VCaP (cell line): ENCODE measurements around the gene MICB.

ENCODE experiments used
- H3K27ac ChIP-seq: fragments of 450-650 bp; 2 replicates; pipeline ENCODE4 v1.5.1; 2017
- TF ChIP-seq, protein P1 (sequence below): fragments of 450-650 bp; conservative IDR thresholded peaks from 2 replicates; pipeline ENCODE4 v1.5.1; 2017; ENCODE audit warnings: mild to moderate bottlenecking, moderate library complexity

The MICB gene

DNA sequence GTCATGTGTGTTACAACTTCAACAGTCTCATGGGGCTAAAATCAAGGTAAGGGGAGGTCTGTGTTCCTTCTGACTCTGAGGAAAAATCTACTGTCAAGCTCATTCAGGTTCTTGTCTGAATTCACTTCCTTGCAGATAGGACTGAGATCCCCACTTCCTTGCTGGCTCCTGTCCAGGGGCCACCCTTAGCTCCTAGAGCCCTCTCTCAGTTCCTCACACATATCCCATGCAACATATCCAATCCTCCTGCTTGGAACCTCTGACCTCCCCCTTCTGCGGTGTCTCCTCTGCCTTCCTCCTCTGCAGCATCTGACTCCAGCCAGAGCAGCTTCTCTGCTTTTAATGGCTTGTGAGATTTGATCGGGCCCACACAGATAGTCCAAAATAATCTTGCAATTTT, 27.1 kb upstream of the MICB start:
- H3K27ac ChIP-seq = no peak overlapping the region
- TF ChIP-seq, protein P1, sequence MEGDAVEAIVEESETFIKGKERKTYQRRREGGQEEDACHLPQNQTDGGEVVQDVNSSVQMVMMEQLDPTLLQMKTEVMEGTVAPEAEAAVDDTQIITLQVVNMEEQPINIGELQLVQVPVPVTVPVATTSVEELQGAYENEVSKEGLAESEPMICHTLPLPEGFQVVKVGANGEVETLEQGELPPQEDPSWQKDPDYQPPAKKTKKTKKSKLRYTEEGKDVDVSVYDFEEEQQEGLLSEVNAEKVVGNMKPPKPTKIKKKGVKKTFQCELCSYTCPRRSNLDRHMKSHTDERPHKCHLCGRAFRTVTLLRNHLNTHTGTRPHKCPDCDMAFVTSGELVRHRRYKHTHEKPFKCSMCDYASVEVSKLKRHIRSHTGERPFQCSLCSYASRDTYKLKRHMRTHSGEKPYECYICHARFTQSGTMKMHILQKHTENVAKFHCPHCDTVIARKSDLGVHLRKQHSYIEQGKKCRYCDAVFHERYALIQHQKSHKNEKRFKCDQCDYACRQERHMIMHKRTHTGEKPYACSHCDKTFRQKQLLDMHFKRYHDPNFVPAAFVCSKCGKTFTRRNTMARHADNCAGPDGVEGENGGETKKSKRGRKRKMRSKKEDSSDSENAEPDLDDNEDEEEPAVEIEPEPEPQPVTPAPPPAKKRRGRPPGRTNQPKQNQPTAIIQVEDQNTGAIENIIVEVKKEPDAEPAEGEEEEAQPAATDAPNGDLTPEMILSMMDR = no peak

DNA sequence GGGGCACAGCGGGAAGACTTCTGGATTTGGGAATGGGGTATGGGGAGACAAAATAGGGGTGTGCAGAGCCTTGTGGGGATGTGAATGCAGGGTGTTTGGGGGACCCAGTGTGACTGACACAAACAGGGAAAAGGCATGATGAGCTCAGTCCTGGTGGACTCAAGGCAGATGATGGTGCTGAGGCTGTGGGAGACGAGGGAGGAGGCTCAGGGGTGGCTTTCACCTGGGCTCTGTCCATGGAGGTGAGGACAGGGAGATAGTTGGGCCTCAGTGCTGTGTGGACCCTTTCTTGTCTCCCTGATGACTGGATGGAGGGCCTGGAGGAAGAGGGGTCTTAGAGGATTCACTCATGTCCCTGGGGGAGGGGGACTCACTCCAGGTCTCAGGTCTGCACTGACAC, 26.2 kb upstream of the MICB start:
- TF ChIP-seq, protein P1 = no peak

DNA sequence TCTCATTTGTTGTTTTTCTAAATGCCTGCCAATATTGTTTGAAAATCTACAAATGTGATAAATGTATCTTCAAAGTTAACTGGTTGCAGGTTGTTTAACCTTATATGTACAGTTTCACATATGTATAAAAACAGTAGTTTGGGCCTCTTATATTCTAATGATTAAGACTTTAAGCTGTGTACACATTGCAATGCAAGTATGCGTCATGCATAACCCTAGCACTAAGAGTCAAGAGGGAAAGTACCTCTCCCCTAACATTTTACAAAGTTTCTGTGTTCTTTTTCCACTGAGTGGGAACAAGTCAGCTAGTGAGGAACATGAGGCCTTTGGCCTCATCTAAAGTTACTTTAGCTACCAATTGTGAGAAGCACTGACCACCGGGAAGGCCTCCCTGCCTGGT, 25.7 kb upstream of the MICB start:
- H3K27ac ChIP-seq = no peak overlapping the region
- TF ChIP-seq, protein P1 = no peak

More for the DNA sequence above, 26.2 kb upstream of the MICB start:
- H3K27ac ChIP-seq = no peak overlapping the region

DNA sequence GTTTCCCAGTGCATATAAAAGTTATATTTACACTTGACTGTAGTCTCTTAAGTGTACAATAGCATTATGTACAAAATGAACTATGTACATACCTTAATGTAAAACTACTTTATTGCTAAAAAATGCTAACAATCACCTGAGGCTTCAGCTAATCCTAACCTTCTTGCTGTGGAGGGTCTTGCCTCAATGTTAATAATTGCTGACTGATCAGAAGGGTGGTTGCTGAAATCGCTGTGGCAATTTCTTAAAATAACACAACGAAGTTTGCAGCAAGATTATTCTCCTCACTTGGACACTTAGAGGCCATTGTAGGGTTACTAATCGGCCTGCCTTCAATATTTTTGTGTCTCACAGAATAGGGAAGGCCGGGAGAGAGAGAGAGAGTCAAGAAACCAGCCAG, 24.7 kb upstream of the MICB start:
- TF ChIP-seq, protein P1 = no peak
- H3K27ac ChIP-seq = no peak overlapping the region

DNA sequence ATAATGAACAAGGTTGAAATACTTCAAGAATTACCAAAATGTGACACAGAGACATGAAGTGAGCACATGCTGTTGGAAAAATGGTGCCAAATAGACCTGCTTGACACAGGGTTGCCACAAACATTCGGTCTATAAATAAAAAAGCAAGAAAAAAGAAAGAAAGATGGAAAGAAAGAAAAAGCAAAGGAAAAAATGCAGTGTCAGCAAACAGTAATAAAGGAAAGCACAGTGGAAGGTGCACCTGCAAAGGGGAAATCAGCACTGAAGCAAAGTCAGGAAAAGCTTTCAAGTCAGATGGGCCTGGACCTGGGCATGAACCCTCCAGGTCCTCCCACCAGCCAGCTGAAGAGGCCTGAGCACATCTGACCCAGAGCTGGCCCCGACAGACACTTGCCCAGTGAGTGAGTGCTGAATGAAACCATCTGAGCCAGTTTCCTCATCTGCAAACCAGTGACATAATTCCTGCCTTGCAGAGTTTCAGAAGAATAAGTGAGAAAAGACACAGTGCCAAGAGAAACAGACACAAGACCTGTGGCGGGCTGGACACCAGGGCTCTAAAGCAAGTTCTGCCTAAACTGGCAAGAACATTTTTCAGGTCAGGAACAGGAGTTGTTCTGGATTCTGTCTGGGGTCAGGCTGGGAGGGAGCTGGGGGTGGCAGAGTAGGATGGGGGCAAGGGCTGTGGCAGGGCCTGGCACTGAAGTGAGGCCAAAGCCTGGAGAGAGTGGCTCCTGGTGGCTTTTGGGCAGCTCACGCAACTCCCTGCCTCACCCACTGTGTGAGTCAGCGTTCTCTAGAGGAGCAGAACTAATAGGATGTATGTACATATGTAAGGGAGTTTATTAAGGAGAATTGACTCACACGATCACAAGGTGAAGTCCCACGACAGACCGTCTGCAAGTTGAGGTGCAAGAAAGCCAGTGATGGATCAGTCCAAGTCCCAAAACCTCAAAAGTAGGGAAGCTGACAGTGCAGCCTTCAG, 23.9 kb upstream of the MICB start:
- H3K27ac ChIP-seq = no peak overlapping the region
- TF ChIP-seq, protein P1 = no peak

DNA sequence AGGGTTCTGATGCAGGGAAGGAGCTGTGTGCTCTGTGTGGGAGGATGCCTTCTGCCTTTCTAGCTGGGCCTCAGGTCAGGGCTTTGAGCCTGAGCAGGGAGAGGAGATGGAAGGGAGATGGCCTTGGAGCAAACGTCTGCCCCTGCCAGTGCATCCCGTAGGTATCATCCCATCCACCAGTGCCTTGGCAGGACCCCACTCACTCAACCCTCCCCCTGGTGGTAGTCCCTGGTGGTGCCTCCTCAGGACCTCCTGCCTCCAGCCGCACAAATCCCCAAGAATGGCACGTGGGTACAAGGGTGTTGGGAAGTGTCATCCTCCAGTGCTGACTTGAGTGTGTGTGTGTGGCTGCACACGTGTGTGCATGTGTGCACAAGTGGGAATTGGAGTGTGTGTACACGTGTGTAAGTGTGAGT, 23.1 kb upstream of the MICB start:
- TF ChIP-seq, protein P1 = no peak
- H3K27ac ChIP-seq = no peak overlapping the region

DNA sequence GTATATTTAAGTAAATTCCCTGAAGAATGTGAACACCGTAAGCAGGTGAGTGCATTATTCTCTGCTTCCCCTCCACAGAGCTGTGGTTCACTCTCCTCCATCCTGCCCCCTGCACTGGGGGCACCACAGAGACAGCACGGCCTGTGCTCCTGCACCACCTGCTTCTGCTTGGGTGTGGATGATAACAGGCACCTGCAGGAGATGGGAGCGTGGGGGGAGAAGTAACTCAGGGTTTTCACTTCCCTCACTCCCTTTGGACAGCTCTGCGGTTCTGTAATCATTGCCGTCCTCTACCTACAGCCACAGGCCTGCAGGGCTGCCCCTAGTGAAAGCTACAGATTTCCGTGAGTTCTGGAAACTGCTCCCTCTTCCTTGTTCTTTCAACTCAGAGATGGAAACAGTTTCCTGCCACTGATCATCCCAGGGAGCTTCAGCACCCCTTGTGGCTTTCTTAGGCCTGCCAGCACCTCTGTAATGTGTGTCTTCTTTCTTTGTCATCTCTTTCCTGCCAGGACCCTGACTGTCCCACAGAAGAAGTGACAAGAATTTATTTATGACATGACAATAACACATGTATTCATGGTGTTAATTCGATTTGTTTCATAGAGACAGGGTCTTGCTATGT, 21.3 kb upstream of the MICB start:
- TF ChIP-seq, protein P1 = no peak
- no peak overlapping the region for H3K27ac ChIP-seq
